Mammary epithelial cell (primary cell): ENCODE results near the gene BCKDHA.
"Not testable (repeated sequence)": the region's sequence is repeated elsewhere in the genome, so short reads cannot be mapped to it uniquely, and the experiment has no call there.

Source experiments
- EZH2 ChIP-seq: IDR thresholded peaks from 2 replicates; pipeline ENCODE4 v1.6.1; 2012; ENCODE audit warnings: low read length, inconsistent platforms, borderline replicate concordance
- TF ChIP-seq, protein P1 (sequence below), 2 donors: IDR thresholded peaks in 1 of 2; conservative IDR thresholded peaks in 1 of 2; 2 replicates each; pipeline ENCODE4 v1.5.1; 2011 to 2012; ENCODE audit warnings: inconsistent platforms in 2 of 2, low read length in 2 of 2, mild to moderate bottlenecking in 2 of 2, control low read depth in 1 of 2, low read depth in 1 of 2; ENCODE audit not compliant: insufficient read depth in 1 of 2; ENCODE audit errors: extremely low read depth in 1 of 2

DNA sequence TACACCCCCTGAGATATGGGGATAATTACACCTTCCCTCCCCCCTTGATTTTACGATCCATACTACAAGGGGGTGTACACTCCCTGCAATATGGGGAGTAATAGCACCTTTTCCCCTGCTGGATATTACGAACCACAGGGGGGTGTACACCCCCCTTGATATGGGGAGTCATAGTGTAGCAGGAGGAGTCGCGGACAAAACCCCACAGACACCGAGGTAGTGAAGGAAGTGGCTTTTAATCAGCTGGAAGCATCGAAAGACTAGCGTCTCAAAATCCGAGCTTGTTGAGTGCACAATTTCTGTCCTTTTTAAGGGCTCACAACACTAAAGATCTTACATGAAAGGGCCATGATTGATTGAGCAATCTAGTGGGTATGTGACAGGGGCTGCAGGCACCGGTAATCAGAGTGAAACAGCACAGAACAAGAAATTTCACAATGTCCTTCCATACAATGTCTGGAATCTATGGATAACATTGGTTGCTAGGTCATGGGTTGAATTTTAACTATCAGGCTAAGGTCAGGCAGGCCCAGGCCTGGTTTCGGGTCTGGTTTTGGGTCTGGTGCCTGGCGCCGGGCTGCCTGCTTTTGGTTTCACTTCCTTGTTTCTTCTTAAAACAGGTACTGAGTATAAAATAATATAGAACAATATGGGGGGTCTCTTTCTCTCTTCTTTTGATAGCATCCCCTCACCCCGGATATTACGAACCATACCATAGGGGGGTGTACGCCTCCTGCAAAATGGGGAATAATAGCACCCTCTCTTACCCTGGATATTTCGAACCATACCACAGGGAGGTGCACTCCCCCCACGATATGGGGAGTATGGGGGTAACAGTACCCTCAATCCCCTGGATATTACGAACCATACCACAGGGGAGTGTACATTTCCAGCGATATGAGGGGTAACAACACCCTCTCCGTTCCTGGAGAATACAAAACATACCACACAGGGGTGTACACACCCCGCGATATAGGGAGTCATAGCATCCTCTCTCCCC is 65.9 kb downstream of the BCKDHA start:
- TF ChIP-seq, protein P1, sequence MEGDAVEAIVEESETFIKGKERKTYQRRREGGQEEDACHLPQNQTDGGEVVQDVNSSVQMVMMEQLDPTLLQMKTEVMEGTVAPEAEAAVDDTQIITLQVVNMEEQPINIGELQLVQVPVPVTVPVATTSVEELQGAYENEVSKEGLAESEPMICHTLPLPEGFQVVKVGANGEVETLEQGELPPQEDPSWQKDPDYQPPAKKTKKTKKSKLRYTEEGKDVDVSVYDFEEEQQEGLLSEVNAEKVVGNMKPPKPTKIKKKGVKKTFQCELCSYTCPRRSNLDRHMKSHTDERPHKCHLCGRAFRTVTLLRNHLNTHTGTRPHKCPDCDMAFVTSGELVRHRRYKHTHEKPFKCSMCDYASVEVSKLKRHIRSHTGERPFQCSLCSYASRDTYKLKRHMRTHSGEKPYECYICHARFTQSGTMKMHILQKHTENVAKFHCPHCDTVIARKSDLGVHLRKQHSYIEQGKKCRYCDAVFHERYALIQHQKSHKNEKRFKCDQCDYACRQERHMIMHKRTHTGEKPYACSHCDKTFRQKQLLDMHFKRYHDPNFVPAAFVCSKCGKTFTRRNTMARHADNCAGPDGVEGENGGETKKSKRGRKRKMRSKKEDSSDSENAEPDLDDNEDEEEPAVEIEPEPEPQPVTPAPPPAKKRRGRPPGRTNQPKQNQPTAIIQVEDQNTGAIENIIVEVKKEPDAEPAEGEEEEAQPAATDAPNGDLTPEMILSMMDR (conservative IDR thresholded peaks at IDR 0.05 in 1 of 2, IDR thresholded peaks at IDR 0.05 in 1 of 2; ENCODE audit: extremely low read depth in 1 of 2, insufficient read depth in 1 of 2, low read depth in 1 of 2, low read length in 2 of 2), result not testable (repeated sequence)
- not testable (repeated sequence) for TF ChIP-seq EZH2
